ENCODE data around the gene ICAM2. TPM values are rescaled to one million over a fixed set of nuclear protein-coding genes. Genes with fewer than 3 reads are reported as not detected.
A peak's percentile ranks its signal among the peaks of the same experiment; 100 is the strongest.

The ICAM2 gene
- total RNA-seq, 2 donors from 2014 or later, result 7.3 to 12.6 TPM

- intact Hi-C loops (cut with DNase I), result no loop called here
Measured at GRCh38 chr17:64017381-64017980, 3.0 kb downstream of the ICAM2 start.

GRCh38 chr17:64016974-64017373, 3.5 kb downstream of the ICAM2 start:
- Histone ChIP-seq H3K9me3 (no peaks in the 10 kb centered on the region), H3K4me1 (replicated peaks) (no peaks in the 10 kb centered on the region), H3K27ac (no peak overlapping the region), H3K4me3 (no peak overlapping the region), H3K36me3 (no peaks in the 10 kb centered on the region), H3K27me3 (replicated peaks; ENCODE audit: insufficient read depth) (no peaks in the 10 kb centered on the region)
- TF ChIP-seq POLR2A (IDR thresholded peaks at IDR 0.05), result no peak
- TF ChIP-seq POLR2AphosphoS5 (IDR thresholded peaks at IDR 0.05), result no peak
- TF ChIP-seq CTCF (IDR thresholded peaks at IDR 0.05), result no peak
- intact Hi-C loops (cut with DNase I), result no loop called here
- no peak for DNase-seq (ENCODE audit: low spot score)
- WGBS, result 74% methylated on average over 3 of the region's 3 CpGs

More at GRCh38 chr17:64017381-64017980, 3.0 kb downstream of the ICAM2 start:
- TF ChIP-seq POLR2A (IDR thresholded peaks at IDR 0.05) (no peak), POLR2AphosphoS5 (IDR thresholded peaks at IDR 0.05) (no peak), CTCF (IDR thresholded peaks at IDR 0.05) (peak in 1 of 4 experiments; percentile 21)
- no peak overlapping the region for H3K27ac ChIP-seq
- no peak for DNase-seq (ENCODE audit: low spot score)
- no peaks in the 10 kb centered on the region for H3K36me3 ChIP-seq
- no peaks in the 10 kb centered on the region for H3K27me3 ChIP-seq (replicated peaks; ENCODE audit: insufficient read depth)
- H3K4me3 ChIP-seq, result no peak overlapping the region
- WGBS, result 83% methylated on average over 2 of the region's 2 CpGs
- H3K4me1 ChIP-seq (replicated peaks), result no peaks in the 10 kb centered on the region
- no peaks in the 10 kb centered on the region for H3K9me3 ChIP-seq

- 61% methylated on average over 5 of the region's 5 CpGs for WGBS
- no peak overlapping the region for H3K27ac ChIP-seq
- intact Hi-C loops (cut with DNase I), result no loop called here
- no peaks in the 10 kb centered on the region for H3K9me3 ChIP-seq
- no peak overlapping the region for H3K4me3 ChIP-seq
- no peaks in the 10 kb centered on the region for H3K4me1 ChIP-seq (replicated peaks)
- no peaks in the 10 kb centered on the region for H3K27me3 ChIP-seq (replicated peaks; ENCODE audit: insufficient read depth)
- no peaks in the 10 kb centered on the region for H3K36me3 ChIP-seq
- no peak for DNase-seq (ENCODE audit: low spot score)
- no peak for TF ChIP-seq POLR2AphosphoS5 (IDR thresholded peaks at IDR 0.05)
- no peak for TF ChIP-seq POLR2A (IDR thresholded peaks at IDR 0.05)
- TF ChIP-seq CTCF (IDR thresholded peaks at IDR 0.05), result no peak
Measured at GRCh38 chr17:64016231-64016784, 4.1 kb downstream of the ICAM2 start.

DNA sequence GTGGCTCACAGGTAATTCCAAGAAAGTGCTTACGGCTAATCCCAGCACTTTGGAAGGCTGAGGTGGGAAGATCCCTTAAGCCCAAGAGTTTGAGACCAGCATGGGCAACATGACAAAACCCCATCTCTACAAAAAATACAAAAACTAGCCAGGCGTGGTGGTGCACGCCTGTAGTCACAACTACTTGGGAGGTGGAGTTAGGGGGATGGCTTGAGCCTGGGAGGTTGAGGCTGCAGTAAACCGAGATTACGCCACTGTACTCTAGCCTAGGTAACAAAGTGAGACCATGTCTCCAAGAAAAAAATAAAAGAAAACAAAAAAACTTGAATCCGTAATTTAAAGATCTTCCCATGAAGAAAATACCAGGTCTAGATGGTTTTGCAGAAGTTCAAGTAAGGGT, 5.0 kb downstream of the ICAM2 start:
- Histone ChIP-seq H3K36me3 (no peaks in the 10 kb centered on the region), H3K27ac (no peak overlapping the region), H3K4me3 (no peak overlapping the region), H3K4me1 (replicated peaks) (no peaks in the 10 kb centered on the region), H3K9me3 (no peaks in the 10 kb centered on the region), H3K27me3 (replicated peaks; ENCODE audit: insufficient read depth) (no peaks in the 10 kb centered on the region)
- TF ChIP-seq CTCF (IDR thresholded peaks at IDR 0.05) (no peak), POLR2A (IDR thresholded peaks at IDR 0.05) (no peak), POLR2AphosphoS5 (IDR thresholded peaks at IDR 0.05) (no peak)
- no peak for DNase-seq (ENCODE audit: low spot score)
- WGBS, result 90% methylated on average over 6 of the region's 6 CpGs
- intact Hi-C loops (cut with DNase I), result no loop called here
